ENCODE measurements around the gene SLC25A31.

GRCh38 chr4:127777487-127777886 is 47.3 kb downstream of the SLC25A31 start:
- TF ChIP-seq, protein P1, sequence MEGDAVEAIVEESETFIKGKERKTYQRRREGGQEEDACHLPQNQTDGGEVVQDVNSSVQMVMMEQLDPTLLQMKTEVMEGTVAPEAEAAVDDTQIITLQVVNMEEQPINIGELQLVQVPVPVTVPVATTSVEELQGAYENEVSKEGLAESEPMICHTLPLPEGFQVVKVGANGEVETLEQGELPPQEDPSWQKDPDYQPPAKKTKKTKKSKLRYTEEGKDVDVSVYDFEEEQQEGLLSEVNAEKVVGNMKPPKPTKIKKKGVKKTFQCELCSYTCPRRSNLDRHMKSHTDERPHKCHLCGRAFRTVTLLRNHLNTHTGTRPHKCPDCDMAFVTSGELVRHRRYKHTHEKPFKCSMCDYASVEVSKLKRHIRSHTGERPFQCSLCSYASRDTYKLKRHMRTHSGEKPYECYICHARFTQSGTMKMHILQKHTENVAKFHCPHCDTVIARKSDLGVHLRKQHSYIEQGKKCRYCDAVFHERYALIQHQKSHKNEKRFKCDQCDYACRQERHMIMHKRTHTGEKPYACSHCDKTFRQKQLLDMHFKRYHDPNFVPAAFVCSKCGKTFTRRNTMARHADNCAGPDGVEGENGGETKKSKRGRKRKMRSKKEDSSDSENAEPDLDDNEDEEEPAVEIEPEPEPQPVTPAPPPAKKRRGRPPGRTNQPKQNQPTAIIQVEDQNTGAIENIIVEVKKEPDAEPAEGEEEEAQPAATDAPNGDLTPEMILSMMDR (IDR thresholded peaks at IDR 0.05): no peak
- TF ChIP-seq POLR2AphosphoS5 (IDR thresholded peaks at IDR 0.05): no peak

Measured in sigmoid colon (tissue), 4 donors.